Measurements from ENCODE around the gene CLK4. TPM values are rescaled to one million over a fixed set of nuclear protein-coding genes. Genes with fewer than 3 reads are reported as not detected.
A peak's percentile ranks its signal among the peaks of the same experiment; 100 is the strongest.

The CLK4 gene
- total RNA-seq, 6 experiments from 2014 or later, result 10.8 to 19.1 (median 11.7) TPM

- DNase-seq, result no peak
- ATAC-seq, result peak in 1 of 4 donors; percentile 24
- H3K4me3 ChIP-seq, result no peak overlapping the region
- no peaks in the 10 kb centered on the region for H3K36me3 ChIP-seq
- intact Hi-C loops (cut with DNase I), result no loop called here
- no peaks in the 10 kb centered on the region for H3K27me3 ChIP-seq
- no peak for TF ChIP-seq CTCF (IDR thresholded peaks at IDR 0.05)
- no peak for TF ChIP-seq POLR2A (IDR thresholded peaks at IDR 0.05)
- 80% methylated on average over 1 of the region's 1 CpG for WGBS (ENCODE audit: insufficient coverage, low coverage, low lambda C conversion rate, missing lambda C conversion rate)
- H3K4me1 ChIP-seq, result no peaks in the 10 kb centered on the region
- H3K9me3 ChIP-seq, result no peaks in the 10 kb centered on the region
- no peak overlapping the region for H3K27ac ChIP-seq
Measured at GRCh38 chr5:178642351-178642909, 15.6 kb upstream of the CLK4 start.

GRCh38 chr5:178641711-178642110 is 14.9 kb upstream of the CLK4 start:
- intact Hi-C loops (cut with DNase I), result no loop called here
- Histone ChIP-seq H3K4me1 (no peaks in the 10 kb centered on the region), H3K4me3 (no peak overlapping the region), H3K27me3 (no peaks in the 10 kb centered on the region), H3K27ac (no peak overlapping the region), H3K36me3 (no peaks in the 10 kb centered on the region), H3K9me3 (no peaks in the 10 kb centered on the region)
- TF ChIP-seq CTCF (IDR thresholded peaks at IDR 0.05) (no peak), POLR2A (IDR thresholded peaks at IDR 0.05) (no peak)
- no peak for DNase-seq
- ATAC-seq, result no peak
- 45% methylated on average over 5 of the region's 9 CpGs for WGBS (ENCODE audit: insufficient coverage, low coverage, low lambda C conversion rate, missing lambda C conversion rate)

GRCh38 chr5:178640331-178641045 is 13.6 kb upstream of the CLK4 start:
- H3K4me3 ChIP-seq, result no peak overlapping the region
- DNase-seq, result no peak
- TF ChIP-seq CTCF (IDR thresholded peaks at IDR 0.05), result no peak
- H3K27me3 ChIP-seq, result no peaks in the 10 kb centered on the region
- intact Hi-C loops (cut with DNase I), result no loop called here
- no peaks in the 10 kb centered on the region for H3K36me3 ChIP-seq
- WGBS (ENCODE audit: insufficient coverage, low coverage, low lambda C conversion rate, missing lambda C conversion rate), result 89% methylated on average over 9 of the region's 13 CpGs
- no peaks in the 10 kb centered on the region for H3K4me1 ChIP-seq
- no peak for ATAC-seq
- no peak overlapping the region for H3K27ac ChIP-seq
- no peaks in the 10 kb centered on the region for H3K9me3 ChIP-seq

- ATAC-seq, result no peak
- 56% methylated on average over 9 of the region's 9 CpGs for WGBS (ENCODE audit: insufficient coverage, low coverage, low lambda C conversion rate, missing lambda C conversion rate)
- no peak for TF ChIP-seq POLR2A (IDR thresholded peaks at IDR 0.05)
- no peak for TF ChIP-seq CTCF (IDR thresholded peaks at IDR 0.05)
- DNase-seq, result no peak
- intact Hi-C loops (cut with DNase I), result no loop called here
- Histone ChIP-seq H3K9me3 (no peaks in the 10 kb centered on the region), H3K27me3 (no peaks in the 10 kb centered on the region), H3K4me3 (no peak overlapping the region), H3K27ac (no peak overlapping the region), H3K36me3 (no peaks in the 10 kb centered on the region), H3K4me1 (no peaks in the 10 kb centered on the region)
Measured at GRCh38 chr5:178637356-178638074, 10.7 kb upstream of the CLK4 start.
